GM12872 (cell line): ENCODE measurements around the gene RPP25L.

Experiments used
- CTCF ChIP-seq: IDR thresholded peaks from 3 replicates; pipeline ENCODE4 v1.5.1; 2011; ENCODE audit warnings: low read depth, mild to moderate bottlenecking, low read length, moderate library complexity; ENCODE audit not compliant: insufficient read depth

Gene RPP25L

DNA sequence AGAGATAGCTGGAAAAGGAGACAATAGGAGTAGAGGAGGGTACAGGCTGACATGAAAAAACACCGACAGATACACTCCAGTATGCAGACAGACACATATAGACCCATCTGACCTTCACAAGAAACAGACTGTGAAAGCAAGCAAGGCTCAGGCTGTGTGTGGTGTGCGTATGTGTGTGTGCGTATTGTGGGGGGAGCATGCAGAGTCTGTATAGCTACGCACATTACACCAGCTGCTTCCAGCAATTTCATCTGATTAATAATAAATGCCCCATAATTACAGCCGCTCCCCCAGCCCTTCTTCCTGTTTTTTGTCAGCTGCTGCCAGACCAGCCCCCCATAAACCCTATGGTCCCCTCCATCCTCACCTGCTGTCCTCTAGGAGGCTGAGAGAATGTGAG lies 29.1 kb downstream of the RPP25L start:
- no peak for TF ChIP-seq CTCF

DNA sequence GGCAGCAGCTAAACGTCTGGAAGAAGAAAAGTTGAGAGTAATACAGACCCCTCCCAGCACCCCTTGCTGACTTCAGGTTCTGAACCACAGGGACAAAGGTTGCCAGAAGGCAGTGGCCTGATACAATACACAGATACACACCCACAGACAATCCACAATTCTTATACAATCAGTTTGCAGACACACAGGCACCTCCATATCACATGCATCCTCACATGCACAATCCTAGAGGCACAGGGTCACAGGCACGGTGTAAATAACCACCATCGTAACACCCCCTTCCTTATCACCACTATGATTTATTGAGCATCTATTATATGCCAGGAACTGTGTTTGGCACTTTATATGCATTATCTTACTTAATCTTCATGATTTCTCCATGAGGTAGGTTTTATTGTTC lies 30.6 kb downstream of the RPP25L start:
- no peak for TF ChIP-seq CTCF

DNA sequence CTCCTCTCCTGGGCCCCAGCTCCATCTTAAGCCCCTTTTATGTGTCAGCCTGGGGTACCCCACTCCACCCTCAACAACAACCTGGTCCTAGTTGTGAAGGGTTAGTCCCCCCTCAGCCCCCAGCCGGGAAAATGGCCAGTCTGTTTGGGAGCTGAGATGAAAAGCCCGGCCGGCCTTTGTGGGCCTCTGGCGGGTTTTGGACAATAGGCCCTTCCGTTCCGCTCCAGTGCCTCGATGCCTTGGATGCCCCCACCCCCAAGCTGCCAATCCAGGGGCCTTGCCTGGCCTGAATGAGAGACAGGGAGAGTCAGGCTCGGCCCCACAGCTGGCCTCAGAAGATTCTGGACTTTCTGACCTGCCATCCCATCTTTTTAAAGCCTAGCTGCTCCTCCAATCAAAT lies 31.5 kb downstream of the RPP25L start:
- TF ChIP-seq CTCF, result no peak

DNA sequence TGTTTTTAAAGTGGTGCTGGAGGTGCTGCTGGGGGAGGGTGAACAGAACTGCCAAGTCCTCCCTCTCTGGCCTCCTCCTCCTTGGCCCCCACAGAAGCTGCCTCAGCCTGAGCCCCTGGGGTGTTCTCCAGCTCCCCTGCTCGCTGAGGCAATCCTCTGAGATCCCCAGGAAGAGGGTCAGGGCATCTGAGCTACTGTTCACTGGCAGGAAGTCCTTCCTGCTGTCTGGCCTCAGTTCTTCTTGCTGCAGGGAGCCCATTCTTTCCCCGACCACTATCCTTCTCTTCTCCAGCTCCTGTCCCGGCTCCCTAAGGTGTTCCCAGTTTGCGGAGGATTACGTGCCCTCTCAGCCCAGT lies 32.1 kb downstream of the RPP25L start:
- TF ChIP-seq CTCF, result no peak

GRCh38 chr9:34579104-34579807 lies 32.6 kb downstream of the RPP25L start:
- no peak for TF ChIP-seq CTCF

- no peak for TF ChIP-seq CTCF
These were observed 33.4 kb downstream of the RPP25L start for GRCh38 chr9:34578241-34579103.

DNA sequence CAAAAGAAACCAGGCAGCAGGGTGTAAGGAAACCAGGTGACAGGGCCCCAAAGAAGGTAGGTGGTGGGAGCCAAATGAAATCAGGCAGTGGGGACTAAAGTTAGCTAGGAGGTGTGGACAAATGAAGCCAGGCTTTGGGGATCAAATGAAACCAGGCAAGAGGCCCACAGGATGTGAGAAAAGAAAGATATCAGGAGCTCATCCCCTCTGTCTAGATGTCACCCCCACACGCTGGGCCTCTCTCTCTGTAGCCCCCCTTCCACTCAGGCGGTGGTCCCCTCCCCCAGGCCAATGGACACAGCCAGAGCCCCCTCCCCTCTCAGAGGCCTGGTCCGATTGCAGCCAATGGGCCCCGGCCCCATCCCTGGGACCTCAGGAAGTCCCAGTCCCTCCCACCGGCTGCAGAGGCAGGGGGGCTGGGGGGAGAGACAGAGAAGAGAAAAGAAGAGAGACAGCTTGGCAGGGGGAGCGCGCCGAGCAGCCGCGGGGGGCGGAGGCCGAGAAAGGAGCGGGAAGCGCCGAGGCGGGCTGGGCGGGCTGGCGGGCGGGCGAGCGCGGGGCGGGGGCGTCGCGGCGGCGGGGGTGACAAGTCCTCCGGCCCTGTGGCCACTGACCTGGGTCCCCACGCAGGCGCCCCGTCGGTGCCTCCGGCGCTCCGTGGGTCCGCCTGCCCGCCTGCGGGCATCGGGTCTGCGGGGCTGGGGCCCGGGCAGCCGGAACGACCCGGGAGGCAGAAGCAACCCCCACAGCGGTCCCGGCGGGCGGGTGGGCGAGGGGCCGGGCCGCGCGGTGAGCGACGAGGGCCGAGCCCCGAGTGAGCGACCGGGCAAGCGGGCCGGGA lies 34.3 kb downstream of the RPP25L start:
- no peak for TF ChIP-seq CTCF
